Gastroesophageal sphincter (tissue), 3 donors: ENCODE data around the gene ROPN1B.

Source experiments
- CTCF ChIP-seq, 4 experiments: fragments of 200-600 bp in 2 of 4; fragments of 450-650 bp in 2 of 4; sonication (generic) in 1 of 4; IDR thresholded peaks; one replicate each; pipeline ENCODE4 v1.5.1; 2017 to 2019; ENCODE audit warnings: antibody characterized with exemption in 4 of 4, mild to moderate bottlenecking in 2 of 4, moderate library complexity in 2 of 4
- EP300 ChIP-seq: sonication (generic); formaldehyde crosslinking; IDR thresholded peaks from one replicate; pipeline ENCODE4 v1.6.1; 2017; ENCODE audit warnings: antibody characterized with exemption, mild to moderate bottlenecking
- POLR2AphosphoS5 ChIP-seq: sonication (generic); formaldehyde crosslinking; IDR thresholded peaks from one replicate; pipeline ENCODE4 v1.6.1; 2017; ENCODE audit warnings: antibody characterized with exemption

GRCh38 chr3:126030455-126030854, 61.5 kb downstream of the ROPN1B start:
- TF ChIP-seq CTCF (IDR thresholded peaks at IDR 0.05), result no peak
- no peak for TF ChIP-seq POLR2AphosphoS5
- no peak for TF ChIP-seq EP300
